HUDEP-2 (cell line): ENCODE results near the gene CTDNEP1.
A peak's percentile ranks its signal among the peaks of the same experiment; 100 is the strongest.

Experiments used
- DNase-seq, 76 experiments: peaks; one replicate each; lab custom pipeline; 2025; ENCODE audit not compliant: unreplicated experiment in 76 of 76; lab: John Stamatoyannopoulos, UW

Gene CTDNEP1

DNA sequence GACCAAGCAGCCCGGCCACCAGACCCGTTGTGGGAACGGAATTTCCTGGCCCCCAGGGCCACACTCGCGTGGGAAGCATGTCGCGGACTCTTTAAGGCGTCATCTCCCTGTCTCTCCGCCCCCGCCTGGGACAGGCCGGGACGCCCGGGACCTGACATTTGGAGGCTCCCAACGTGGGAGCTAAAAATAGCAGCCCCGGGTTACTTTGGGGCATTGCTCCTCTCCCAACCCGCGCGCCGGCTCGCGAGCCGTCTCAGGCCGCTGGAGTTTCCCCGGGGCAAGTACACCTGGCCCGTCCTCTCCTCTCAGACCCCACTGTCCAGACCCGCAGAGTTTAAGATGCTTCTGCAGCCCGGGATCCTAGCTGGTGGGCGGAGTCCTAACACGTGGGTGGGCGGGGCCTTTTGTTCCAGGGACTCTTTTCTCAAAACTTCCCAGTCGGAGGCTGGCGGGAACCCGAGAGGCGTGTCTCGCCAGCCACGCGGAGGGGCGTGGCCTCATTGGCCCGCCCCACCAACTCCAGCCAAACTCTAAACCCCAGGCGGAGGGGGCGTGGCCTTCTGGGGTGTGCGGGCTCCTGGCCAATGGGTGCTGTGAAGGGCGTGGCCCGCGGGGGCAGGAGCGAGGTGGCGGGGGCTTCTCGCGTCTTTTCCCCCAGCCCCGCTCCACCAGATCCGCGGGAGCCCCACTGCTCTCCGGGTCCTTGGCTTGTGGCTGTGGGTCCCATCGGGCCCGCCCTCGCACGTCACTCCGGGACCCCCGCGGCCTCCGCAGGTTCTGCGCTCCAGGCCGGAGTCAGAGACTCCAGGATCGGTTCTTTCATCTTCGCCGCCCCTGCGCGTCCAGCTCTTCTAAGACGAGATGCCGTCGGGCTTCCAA lies 29.8 kb upstream of the CTDNEP1 start, which contains the start of gene SLC2A4:
SLC2A4 (plus strand) TSS at position 645 of the 879 bp plus-strand sequence; CDS start at position 862, 217 bp downstream.
- DNase-seq: peak in 73 of 76 experiments; percentile 46 to 99 (median 96)

- DNase-seq: peak in 66 of 76 experiments; percentile 56 to 92 (median 82)
Observed at GRCh38 chr17:7280519-7281073, 29.1 kb upstream of the CTDNEP1 start.

- no peak for DNase-seq
Observed at GRCh38 chr17:7279448-7279847, 27.9 kb upstream of the CTDNEP1 start.

- DNase-seq: no peak
Observed at GRCh38 chr17:7266784-7267183, 15.2 kb upstream of the CTDNEP1 start.

GRCh38 chr17:7263801-7264078 lies 12.2 kb upstream of the CTDNEP1 start:
- DNase-seq: no peak

- DNase-seq: peak in 34 of 76 experiments; percentile 10 to 41 (median 23)
Observed at GRCh38 chr17:7262935-7263800, 11.6 kb upstream of the CTDNEP1 start.

- DNase-seq: no peak
Observed at GRCh38 chr17:7262192-7262934, 10.8 kb upstream of the CTDNEP1 start, which contains the start of gene CLDN7. Gene CLDN7, minus strand, starts transcription at chr17:7262478. Its CDS starts 435 bp downstream, at chr17:7262043.

GRCh38 chr17:7261379-7262191 lies 10.1 kb upstream of the CTDNEP1 start:
- DNase-seq: peak in 6 of 76 experiments; percentile 30 to 59 (median 46)

- peak in 58 of 76 experiments; percentile 6 to 70 (median 51) for DNase-seq
Observed at GRCh38 chr17:7260651-7261378, 9.3 kb upstream of the CTDNEP1 start.

DNA sequence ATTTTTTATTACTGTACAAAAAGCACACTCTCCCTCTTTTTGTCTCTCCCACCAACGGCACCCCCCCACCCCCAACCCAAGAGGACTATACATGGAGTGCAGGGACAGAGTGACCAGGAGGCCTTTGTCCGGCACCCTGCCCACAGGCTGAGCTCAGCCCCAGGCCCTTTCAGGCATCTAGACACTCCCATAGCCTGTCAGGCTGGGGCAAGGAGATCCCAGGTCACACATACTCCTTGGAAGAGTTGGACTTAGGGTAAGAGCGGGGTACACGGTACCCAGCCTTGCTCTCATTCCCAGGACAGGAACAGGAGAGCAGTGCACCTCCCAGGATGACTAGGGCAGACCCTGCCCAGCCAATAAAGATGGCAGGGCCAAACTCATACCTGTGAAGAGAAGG lies 8.6 kb upstream of the CTDNEP1 start:
- peak in 3 of 76 experiments; percentile 39 to 43 (median 43) for DNase-seq

DNA sequence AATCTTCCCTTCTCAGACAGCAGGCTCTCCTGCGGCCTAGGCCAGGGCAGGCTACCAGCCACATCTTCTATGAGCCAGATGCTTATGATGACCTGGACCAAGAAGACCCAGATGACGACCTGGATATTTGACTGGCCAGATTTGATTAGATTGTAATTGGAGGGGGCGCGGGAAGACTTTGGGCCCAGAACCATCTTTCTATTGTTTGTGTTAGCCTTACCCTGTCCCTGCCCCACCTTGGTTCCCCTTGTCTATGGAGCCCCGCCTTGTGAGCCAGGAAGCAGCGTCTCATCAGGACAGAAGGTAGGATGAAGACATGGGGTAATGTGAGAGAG lies 8.0 kb upstream of the CTDNEP1 start:
- DNase-seq: no peak

GRCh38 chr17:7258731-7259554 lies 7.4 kb upstream of the CTDNEP1 start:
- peak in 63 of 76 experiments; percentile 18 to 86 (median 67) for DNase-seq

- no peak for DNase-seq
Observed at GRCh38 chr17:7256766-7257456, 5.4 kb upstream of the CTDNEP1 start.

DNA sequence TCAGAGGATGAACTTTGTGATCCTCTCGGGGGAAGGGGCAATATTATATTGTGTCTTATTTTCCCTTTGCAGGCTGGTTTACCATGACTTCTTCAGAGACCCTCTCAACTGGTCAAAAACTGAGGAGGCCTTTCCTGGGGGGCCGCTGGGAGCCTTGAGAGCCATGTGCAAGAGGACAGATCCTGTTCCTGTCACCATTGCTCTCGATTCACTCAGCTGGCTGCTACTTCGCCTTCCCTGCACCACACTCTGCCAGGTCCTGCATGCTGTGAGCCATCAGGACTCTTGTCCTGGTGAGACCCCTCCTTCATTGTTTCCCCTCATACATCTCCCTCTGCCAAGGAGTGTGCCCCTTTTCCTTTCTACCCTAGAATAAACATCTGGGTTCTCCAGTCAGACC lies 3.0 kb upstream of the CTDNEP1 start:
- no peak for DNase-seq

- no peak for DNase-seq
Observed at GRCh38 chr17:7253082-7253481, 1.5 kb upstream of the CTDNEP1 start.

DNA sequence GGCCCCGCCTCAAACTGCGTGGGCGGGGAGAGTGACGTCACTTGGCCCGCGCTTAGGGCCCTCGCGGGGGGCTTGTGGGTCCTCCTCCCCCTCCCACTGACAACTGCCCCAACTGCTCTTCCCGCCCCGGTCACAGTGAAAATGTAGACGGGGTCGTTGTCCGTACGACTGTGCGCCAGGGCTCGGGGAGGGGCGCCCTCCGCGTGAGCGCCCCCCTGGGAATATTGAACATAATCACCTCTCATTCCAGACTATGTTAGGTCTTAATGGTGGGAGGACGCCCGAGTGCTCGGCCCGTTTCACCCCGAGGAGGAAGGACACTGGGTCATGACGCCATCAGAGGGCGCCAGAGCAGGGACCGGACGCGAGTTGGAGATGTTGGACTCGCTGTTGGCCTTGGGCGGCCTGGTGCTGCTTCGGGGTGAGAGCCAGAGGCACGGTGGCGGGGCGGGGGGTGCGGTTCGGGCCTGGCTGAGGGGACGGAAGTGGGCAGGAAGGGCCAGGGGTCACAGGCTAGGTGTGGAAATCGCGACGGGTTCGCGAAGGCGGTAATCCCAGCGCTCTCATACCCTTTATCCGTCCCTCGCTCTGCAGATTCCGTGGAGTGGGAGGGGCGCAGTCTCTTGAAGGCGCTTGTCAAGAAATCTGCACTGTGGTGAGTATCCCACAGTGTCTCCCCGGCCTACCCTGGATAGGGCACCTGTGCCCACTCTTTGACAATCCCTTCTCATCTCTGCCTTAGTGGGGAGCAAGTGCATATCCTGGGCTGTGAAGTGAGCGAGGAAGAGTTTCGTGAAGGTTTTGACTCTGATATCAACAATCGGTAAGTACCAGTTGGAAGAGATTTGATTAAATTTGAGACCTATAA lies 876 bp upstream of the CTDNEP1 start, which contains the start of gene ELP5:
ELP5 (plus strand) TSS at position 40 of the 868 bp plus-strand sequence; CDS start at position 376, 336 bp downstream.
- peak in 71 of 76 experiments; percentile 43 to 96 (median 84) for DNase-seq
